RKO (cell line): Measurements from ENCODE around the gene CAMSAP2.

Source experiments
- DNase-seq: peaks from one replicate; pipeline ENCODE4 v3.0.0-alpha.2; 2016; ENCODE audit warnings: low spot score

CAMSAP2 gene

GRCh38 chr1:200899954-200900867, 161.5 kb downstream of the CAMSAP2 start:
- no peak for DNase-seq

GRCh38 chr1:200900877-200901276, 162.2 kb downstream of the CAMSAP2 start:
- DNase-seq: no peak

GRCh38 chr1:200901350-200901749, 162.7 kb downstream of the CAMSAP2 start:
- no peak for DNase-seq

- DNase-seq: no peak
These were observed 163.2 kb downstream of the CAMSAP2 start for GRCh38 chr1:200901796-200902444.

GRCh38 chr1:200903793-200904192, 165.1 kb downstream of the CAMSAP2 start:
- no peak for DNase-seq

- DNase-seq: no peak
These were observed 166.1 kb downstream of the CAMSAP2 start for GRCh38 chr1:200904772-200905171.

- no peak for DNase-seq
These were observed 166.8 kb downstream of the CAMSAP2 start for GRCh38 chr1:200905411-200906052.

GRCh38 chr1:200906491-200906890, 167.8 kb downstream of the CAMSAP2 start:
- DNase-seq: no peak

GRCh38 chr1:200907611-200908097, 169.0 kb downstream of the CAMSAP2 start:
- DNase-seq: no peak

GRCh38 chr1:200908191-200908868, 169.6 kb downstream of the CAMSAP2 start:
- DNase-seq: no peak

GRCh38 chr1:200909071-200909470, 170.4 kb downstream of the CAMSAP2 start:
- no peak for DNase-seq

- DNase-seq: no peak
These were observed 171.1 kb downstream of the CAMSAP2 start for GRCh38 chr1:200909757-200910239.
